Measurements from ENCODE around the gene LAYN. TPM values are rescaled to one million over a fixed set of nuclear protein-coding genes. Genes with fewer than 3 reads are reported as not detected.

The LAYN gene
- total RNA-seq, 1 donor = 48.7 TPM

GRCh38 chr11:111603611-111604130 lies 63.2 kb downstream of the LAYN start:
- no peak for TF ChIP-seq CTCF (IDR thresholded peaks at IDR 0.05; ENCODE audit: insufficient read depth, low read length)
- H3K4me3 ChIP-seq (ENCODE audit: low read depth, low read length) = peak overlapping the region; percentile 83
- peak; percentile 38 for DNase-seq (ENCODE audit: low read depth)

- peak; percentile 60 for DNase-seq (ENCODE audit: low read depth)
- peak; percentile 62 for TF ChIP-seq CTCF (IDR thresholded peaks at IDR 0.05; ENCODE audit: insufficient read depth, low read length)
- H3K4me3 ChIP-seq (ENCODE audit: low read depth, low read length) = peak overlapping the region; percentile 83
These were observed 64.0 kb downstream of the LAYN start for GRCh38 chr11:111604392-111605009.

DNA sequence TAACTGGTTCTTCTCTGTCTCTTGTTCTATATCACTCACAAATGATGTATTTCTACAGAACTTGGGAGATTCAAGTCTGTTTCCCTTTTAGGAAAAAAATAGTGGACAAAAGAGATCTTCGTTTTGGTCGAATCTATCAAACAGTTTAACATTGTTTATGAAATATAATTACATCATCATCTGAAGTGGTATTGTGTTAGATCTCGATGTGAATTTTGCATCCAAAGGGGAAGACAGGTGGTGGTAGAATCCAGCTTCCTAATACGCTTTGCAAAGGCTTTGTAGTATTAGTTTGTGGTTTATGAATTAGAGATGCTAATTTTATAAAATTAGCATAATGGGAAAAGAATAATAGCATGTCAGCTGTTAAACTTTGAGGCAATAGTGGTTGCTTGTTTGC lies 65.2 kb downstream of the LAYN start:
- DNase-seq (ENCODE audit: low read depth) = no peak
- no peak for TF ChIP-seq CTCF (IDR thresholded peaks at IDR 0.05; ENCODE audit: insufficient read depth, low read length)
- H3K4me3 ChIP-seq (ENCODE audit: low read depth, low read length) = no peak overlapping the region

DNA sequence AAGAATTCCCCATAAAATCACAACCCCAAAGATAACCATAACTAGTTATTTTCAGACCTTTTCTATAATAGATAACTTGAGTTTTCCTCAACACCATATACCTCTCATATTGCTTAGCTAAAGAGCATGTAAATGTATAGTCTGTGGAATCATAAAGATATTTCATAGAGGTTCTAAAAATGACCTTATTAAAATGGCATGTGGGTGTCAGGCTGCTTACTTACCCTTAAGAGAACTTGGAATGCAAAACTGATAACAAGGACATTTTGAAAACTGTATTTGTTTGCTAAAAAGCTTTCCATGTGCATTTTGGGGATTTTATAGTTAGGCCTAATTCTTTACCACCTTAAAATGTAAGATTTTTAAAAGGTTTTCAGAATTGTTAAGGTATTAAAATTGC lies 66.5 kb downstream of the LAYN start:
- H3K4me3 ChIP-seq (ENCODE audit: low read depth, low read length) = no peak overlapping the region
- TF ChIP-seq CTCF (IDR thresholded peaks at IDR 0.05; ENCODE audit: insufficient read depth, low read length) = no peak
- DNase-seq (ENCODE audit: low read depth) = peak; percentile 55

- TF ChIP-seq CTCF (IDR thresholded peaks at IDR 0.05; ENCODE audit: insufficient read depth, low read length) = no peak
- DNase-seq (ENCODE audit: low read depth) = no peak
These were observed 67.2 kb downstream of the LAYN start for GRCh38 chr11:111607751-111608150.

More at GRCh38 chr11:111607751-111608150, 67.2 kb downstream of the LAYN start:
- H3K4me3 ChIP-seq (ENCODE audit: low read depth, low read length) = no peak overlapping the region

Small RNAs within 50 kb of the gene (small RNA-seq; reads per million reads assigned to genes)
- gene MIR34B (39.0 reads per million, percentile 96 among the genes with 10 or more reads in this experiment), gene MIR34C (54.2 reads per million, percentile 97 among the genes with 10 or more reads in this experiment)

Other genes starting within 250 kb of the LAYN start
- gene POU2AF3, start 242.2 kb upstream of the LAYN start, total RNA-seq (ENCODE audit: low replicate concordance) = 0.45 and 1.3 TPM in 2 replicates
- not detected in 2 replicates for gene POU2AF1, start 161.4 kb upstream of the LAYN start, total RNA-seq (ENCODE audit: low replicate concordance)
- gene BTG4, start 28.3 kb upstream of the LAYN start, total RNA-seq (ENCODE audit: low replicate concordance) = 0.36 TPM in 1 of 2 replicates, not detected in the other
- gene HOATZ, start 25.9 kb upstream of the LAYN start, total RNA-seq (ENCODE audit: low replicate concordance) = not detected in 2 replicates
- gene SIK2, start 61.7 kb downstream of the LAYN start, total RNA-seq (ENCODE audit: low replicate concordance) = 8.8 and 16.6 TPM in 2 replicates
- 18.4 and 27.1 TPM in 2 replicates for gene PPP2R1B, start 225.7 kb downstream of the LAYN start, total RNA-seq (ENCODE audit: low replicate concordance)